GM13977 (cell line): ENCODE measurements around the gene KCNK16.

ENCODE experiments used
- DNase-seq: peaks from one replicate; pipeline ENCODE4 v3.0.0; 2012; ENCODE audit warnings: low spot score
- in situ Hi-C: fragments of 300-500 bp; cut with MboI; formaldehyde crosslinking; loops from one replicate; pipeline ENCODE4 v1.12.0; 2022; ENCODE audit warnings: low sequenced_read_pairs, low pct_unique_long_range_greater_than_20kb, mixed read lengths, inconsistent platforms; ENCODE audit not compliant: unreplicated experiment
- TF ChIP-seq, protein P1 (sequence below): IDR thresholded peaks from 2 replicates; pipeline ENCODE4 v1.5.1; 2012; ENCODE audit warnings: mild to moderate bottlenecking, control low read depth; ENCODE audit not compliant: insufficient read depth; ENCODE audit errors: extremely low read depth, missing control alignments

The KCNK16 gene

DNA sequence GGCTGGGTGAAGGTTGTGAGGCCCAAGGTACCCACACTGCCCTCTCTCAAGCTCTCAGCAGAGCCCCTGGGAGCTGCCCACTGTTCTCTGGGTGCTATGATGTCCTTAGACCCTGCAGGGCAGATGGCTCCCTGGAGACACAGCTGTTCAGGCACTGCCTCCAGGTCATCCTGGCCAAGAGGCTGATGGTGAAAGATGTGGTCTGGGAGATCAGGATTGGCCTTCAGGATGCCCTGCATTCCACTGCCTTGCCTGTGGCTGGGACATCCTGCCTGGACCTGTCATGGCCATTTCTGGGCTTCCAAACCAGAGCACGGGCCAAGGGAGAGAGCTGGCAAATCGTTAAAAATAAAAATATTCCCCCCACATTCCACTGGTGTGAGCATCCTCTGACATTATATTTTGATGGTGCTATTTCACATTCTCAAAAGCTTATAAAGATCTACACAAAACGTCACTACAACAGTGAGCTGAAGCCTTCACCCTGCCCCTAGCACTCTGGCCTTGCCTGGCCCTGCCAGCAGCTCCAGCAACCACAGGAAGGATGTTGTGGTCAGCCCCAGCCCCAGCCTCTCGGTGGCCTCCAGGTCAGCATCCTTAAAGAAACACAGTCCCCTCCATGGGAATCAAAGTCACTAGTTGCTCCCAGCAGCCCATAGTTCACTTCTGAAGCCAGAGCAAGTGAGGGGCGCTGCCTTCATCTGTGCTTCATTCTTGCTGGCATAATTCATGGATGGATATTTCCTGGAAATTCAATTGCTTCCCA, 13.5 kb upstream of the KCNK16 start:
- TF ChIP-seq, protein P1, sequence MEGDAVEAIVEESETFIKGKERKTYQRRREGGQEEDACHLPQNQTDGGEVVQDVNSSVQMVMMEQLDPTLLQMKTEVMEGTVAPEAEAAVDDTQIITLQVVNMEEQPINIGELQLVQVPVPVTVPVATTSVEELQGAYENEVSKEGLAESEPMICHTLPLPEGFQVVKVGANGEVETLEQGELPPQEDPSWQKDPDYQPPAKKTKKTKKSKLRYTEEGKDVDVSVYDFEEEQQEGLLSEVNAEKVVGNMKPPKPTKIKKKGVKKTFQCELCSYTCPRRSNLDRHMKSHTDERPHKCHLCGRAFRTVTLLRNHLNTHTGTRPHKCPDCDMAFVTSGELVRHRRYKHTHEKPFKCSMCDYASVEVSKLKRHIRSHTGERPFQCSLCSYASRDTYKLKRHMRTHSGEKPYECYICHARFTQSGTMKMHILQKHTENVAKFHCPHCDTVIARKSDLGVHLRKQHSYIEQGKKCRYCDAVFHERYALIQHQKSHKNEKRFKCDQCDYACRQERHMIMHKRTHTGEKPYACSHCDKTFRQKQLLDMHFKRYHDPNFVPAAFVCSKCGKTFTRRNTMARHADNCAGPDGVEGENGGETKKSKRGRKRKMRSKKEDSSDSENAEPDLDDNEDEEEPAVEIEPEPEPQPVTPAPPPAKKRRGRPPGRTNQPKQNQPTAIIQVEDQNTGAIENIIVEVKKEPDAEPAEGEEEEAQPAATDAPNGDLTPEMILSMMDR = no peak
- in situ Hi-C loops = no loop called here

DNA sequence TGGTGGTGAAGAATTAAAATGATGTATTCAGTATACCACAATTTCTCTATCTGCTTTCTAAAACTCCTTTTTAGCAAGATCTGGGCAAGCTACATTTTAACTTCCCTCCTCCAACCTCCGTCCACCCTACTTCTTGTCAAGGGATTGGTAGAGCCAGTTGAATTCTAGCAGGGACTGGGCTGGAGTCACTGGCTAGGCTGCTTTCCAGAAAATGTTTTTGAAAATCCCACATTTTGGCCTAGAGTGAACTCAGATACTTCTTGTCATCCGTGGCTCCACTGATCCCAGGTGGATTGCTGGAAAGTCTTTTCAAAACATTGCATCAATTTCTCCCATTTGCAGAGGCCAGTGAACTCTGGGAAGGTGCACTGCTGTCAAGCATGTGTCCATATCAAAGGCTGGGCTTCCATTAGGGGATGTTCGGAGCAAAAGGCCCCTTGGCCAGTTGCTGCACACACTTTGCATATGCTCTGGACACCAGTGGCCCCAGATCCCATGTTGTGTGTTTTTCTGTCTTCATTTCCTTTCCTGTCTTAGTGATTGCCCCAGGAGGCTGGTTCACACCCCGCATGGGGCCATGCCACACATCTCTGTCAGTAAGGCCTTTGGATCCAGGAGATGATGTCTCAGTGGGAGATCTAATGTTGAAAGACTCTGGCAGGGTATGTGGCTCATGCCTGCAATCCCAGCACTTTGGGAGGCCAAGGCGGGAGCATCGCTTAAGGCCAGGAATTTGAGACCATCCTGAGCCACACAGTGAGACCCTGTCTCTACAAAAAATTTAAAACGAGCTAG, 11.3 kb upstream of the KCNK16 start:
- TF ChIP-seq, protein P1 = no peak
- no peak for DNase-seq
- in situ Hi-C loops = no loop called here

More for the DNA sequence above, 13.5 kb upstream of the KCNK16 start:
- no peak for DNase-seq

DNA sequence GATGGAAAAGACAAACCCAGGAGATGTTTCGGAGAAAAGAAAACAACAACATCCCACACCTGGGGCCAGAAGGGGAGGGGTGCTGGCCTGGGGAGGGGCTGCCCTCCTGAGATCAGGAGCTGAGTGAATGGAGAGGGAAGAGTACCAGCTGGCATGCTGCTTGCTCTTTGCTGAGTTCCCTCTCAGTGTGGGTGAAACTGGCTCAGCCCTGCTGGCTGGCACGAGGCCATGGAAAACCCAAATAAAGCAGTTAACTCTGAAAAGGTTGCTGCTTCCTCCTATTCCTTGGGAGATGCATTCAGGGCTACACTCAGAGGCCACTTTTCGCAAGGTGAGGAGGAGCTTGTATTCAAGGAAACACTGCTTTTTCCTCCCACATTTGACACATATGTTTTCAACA, 8.0 kb upstream of the KCNK16 start:
- TF ChIP-seq, protein P1 = no peak
- DNase-seq = no peak
- in situ Hi-C loops = no loop called here

DNA sequence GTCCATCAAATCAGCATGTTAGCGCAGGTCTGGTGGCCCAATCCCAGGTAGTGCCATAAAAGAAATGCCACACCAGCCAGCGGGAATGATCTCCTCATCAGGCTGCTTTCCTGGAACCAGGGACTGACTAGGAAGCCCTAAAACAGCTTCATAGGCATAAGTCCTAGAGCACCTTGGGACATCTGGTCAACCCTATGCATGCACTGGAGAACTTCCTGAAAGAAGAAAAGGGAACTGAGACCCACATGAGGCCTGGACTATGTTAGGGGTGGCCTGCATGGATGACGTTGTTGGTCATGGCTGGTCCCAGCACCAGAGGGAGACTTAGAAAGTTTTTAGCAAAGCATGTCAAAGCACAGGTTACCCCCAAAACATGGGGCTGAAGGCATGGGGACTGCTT, 7.6 kb upstream of the KCNK16 start:
- TF ChIP-seq, protein P1 = no peak
- peak; percentile 52 for DNase-seq
- in situ Hi-C loops = no loop called here

DNA sequence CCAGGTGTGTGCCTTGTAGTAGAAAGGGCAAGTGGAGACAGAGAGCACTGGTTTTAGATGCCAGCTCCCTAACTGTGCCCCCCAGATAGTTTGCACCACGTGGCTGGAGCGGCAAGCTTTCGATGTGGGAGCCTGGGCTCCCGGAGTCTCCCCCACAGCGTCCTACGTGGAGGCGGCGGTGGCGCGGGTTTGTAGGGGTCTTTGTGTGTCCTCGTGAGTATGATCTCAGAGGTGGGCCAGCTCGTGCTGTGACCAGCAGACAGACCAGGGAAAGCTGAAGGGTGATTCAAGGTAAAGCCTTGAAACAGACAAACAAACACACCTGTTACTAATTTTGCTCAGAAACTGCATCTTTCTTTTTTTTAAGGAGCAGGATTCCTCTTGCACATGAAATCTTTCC, 5.6 kb upstream of the KCNK16 start:
- no peak for DNase-seq
- TF ChIP-seq, protein P1 = no peak
- in situ Hi-C loops = no loop called here

DNA sequence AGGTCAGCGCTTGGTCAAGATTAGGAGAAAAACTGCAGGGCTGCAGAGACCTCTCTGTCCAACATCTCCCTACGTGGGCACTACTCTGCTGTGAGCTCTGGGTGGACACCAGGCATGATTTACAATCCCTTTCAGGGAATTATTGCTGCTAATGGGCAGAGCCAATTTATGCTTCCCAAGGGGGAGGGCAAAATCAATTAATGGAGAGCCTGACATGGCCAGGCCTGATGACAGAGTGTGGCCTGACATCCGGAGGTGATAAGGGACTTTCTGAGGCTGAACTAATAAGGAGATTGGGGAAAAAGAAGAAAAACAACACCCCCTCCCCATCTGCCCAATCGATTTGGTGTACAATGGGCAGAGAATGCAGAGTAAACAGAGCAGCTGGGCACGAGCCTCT, 5.0 kb upstream of the KCNK16 start:
- no peak for DNase-seq
- TF ChIP-seq, protein P1 = no peak
- in situ Hi-C loops = no loop called here
